Stimulated activated CD4-positive, alpha-beta T cell treated with anti-CD3 and anti-CD28 coated beads, Interleukin-4, amount 100 ng/mL, for 4 hours (primary cell): ENCODE measurements around the gene TEPSIN.

Experiments used
- DNase-seq, 2 experiments: peaks; one replicate each; pipeline ENCODE4 v3.0.0-alpha.2; 2020

Gene TEPSIN

GRCh38 chr17:81194941-81195901 is 43.6 kb downstream of the TEPSIN start:
- no peak for DNase-seq

- no peak for DNase-seq
Measured at GRCh38 chr17:81194225-81194760, 44.6 kb downstream of the TEPSIN start.

- DNase-seq: no peak
Measured at GRCh38 chr17:81193470-81194224, 45.2 kb downstream of the TEPSIN start.

GRCh38 chr17:81193051-81193410 is 45.8 kb downstream of the TEPSIN start:
- no peak for DNase-seq

- DNase-seq: no peak
Measured at GRCh38 chr17:81192386-81193050, 46.3 kb downstream of the TEPSIN start.

GRCh38 chr17:81191646-81192045 is 47.2 kb downstream of the TEPSIN start:
- no peak for DNase-seq

GRCh38 chr17:81191116-81191515 is 47.7 kb downstream of the TEPSIN start:
- no peak for DNase-seq

- no peak for DNase-seq
Measured at GRCh38 chr17:81190591-81190990, 48.3 kb downstream of the TEPSIN start.

- DNase-seq: no peak
Measured at GRCh38 chr17:81189670-81190530, 49.0 kb downstream of the TEPSIN start.

GRCh38 chr17:81189016-81189415 is 49.8 kb downstream of the TEPSIN start:
- no peak for DNase-seq

- DNase-seq: no peak
Measured at GRCh38 chr17:81188491-81188840, 50.4 kb downstream of the TEPSIN start.

- no peak for DNase-seq
Measured at GRCh38 chr17:81187586-81188490, 51.0 kb downstream of the TEPSIN start.

- no peak for DNase-seq
Measured at GRCh38 chr17:81187120-81187519, 51.7 kb downstream of the TEPSIN start.

- no peak for DNase-seq
Measured at GRCh38 chr17:81186203-81186602, 52.7 kb downstream of the TEPSIN start.

- DNase-seq: no peak
Measured at GRCh38 chr17:81184555-81184954, 54.3 kb downstream of the TEPSIN start.

- no peak for DNase-seq
Measured at GRCh38 chr17:81183807-81184206, 55.0 kb downstream of the TEPSIN start.

- DNase-seq: no peak
Measured at GRCh38 chr17:81183316-81183715, 55.5 kb downstream of the TEPSIN start.

GRCh38 chr17:81182596-81182995 is 56.3 kb downstream of the TEPSIN start:
- DNase-seq: no peak

GRCh38 chr17:81181811-81182185 is 57.1 kb downstream of the TEPSIN start:
- DNase-seq: no peak

GRCh38 chr17:81180836-81181810 is 57.7 kb downstream of the TEPSIN start:
- no peak for DNase-seq
